GM18508 (cell line): ENCODE results near the gene RAB6B.

Experiments
- ATAC-seq: cut with Tn5 transposase; IDR thresholded peaks from one replicate; pipeline ENCODE4 v1.9.1; 2021; ENCODE audit warnings: moderate number of reproducible peaks; ENCODE audit not compliant: insufficient read depth, unreplicated experiment

The RAB6B gene

GRCh38 chr3:133896002-133896761 is 500 bp upstream of the RAB6B start:
- ATAC-seq: no peak

- ATAC-seq: no peak
Observed at GRCh38 chr3:133894353-133895207, 1.1 kb downstream of the RAB6B start.

- ATAC-seq: no peak
Observed at GRCh38 chr3:133893683-133894352, 1.9 kb downstream of the RAB6B start.

DNA sequence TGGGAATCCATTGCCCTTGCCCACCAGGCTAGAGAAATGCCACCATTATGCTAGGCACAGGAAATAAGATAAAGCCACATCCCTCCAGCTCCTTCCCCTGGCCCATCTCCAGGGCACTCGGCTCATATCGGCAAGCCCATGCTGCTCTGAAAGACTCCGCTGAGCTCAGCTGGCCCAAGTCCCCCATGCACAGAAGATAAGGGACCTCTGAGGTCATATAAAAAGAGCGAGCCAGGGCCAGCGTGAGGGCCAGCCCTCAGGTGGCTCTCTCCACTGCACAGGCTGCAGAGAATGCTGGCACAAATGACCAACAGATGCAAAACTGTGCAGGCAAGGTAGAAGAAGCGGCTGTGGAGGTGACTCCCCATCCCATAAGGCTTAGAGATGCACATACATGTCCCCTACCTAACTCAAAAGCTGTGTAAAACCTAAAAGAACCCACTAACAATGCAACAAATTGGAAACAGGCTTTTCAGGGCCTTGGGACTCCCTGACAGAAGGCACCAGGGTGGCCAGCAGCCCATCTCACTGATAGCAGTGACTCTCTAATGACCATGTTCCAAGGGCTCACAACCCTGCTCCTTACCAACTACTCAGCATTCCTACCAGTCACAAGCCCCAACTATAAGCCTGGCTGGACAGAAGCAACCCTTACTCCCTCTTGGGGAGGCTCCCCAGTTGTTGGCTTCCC is 3.0 kb downstream of the RAB6B start:
- ATAC-seq: no peak

GRCh38 chr3:133891662-133892378 is 3.9 kb downstream of the RAB6B start:
- ATAC-seq: no peak

- ATAC-seq: no peak
Observed at GRCh38 chr3:133890972-133891644, 4.6 kb downstream of the RAB6B start.

DNA sequence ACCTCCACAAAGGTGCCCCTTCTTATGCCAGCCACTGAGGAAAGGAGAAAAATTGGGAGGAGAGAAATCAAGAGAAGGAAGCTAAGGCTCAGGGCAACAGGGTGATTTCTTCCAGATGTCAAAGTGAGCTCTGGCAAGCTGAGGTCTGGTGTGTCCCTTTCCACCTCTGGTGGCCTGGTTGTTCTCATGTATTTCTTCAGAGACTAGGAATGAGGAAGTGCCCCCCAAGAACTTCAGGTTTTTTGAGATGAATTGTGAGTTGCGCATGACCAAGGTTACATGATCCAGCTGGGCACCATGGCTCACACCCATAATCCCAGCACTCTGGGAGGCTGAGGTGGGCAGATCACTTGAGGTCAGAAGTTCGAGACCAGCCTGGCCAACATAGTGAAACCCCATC is 5.6 kb downstream of the RAB6B start:
- ATAC-seq: no peak

GRCh38 chr3:133888726-133889340 is 6.8 kb downstream of the RAB6B start:
- ATAC-seq: no peak

- ATAC-seq: no peak
Observed at GRCh38 chr3:133887803-133888703, 7.6 kb downstream of the RAB6B start.

DNA sequence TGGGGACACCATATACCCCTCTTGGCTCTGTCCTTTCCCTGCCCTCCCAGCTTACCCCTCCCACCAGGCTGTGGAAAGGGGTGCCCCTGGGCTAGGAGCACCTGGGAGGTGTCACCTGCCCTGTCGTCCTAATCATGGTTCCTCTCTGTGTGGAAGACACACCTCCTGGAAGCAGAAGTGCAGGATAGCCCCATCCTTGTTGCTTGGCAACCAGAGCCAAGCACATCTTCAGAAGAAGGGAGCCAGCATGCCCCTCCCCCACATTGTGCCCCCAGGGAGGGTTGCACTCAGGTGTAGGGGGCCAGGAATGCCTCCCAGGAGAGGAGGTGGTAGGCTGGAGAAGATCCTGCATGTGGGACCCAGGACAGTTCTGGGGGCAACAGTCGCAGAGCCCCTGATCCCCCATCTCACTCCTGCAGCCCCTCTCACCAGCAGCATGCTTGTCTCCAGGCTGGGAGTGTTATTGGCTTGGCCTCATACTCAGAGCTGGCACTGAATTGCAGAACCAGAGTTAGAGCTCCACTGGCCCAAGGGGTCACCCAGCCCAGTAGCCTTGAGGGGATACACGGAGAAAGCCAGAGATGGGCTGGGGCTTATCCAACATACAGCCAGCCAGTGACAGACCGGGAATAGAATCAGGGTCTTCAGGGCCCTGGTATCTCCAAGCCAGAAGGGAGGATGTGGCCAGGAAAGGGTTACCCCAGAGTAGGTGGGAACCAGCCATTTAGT is 8.4 kb downstream of the RAB6B start:
- ATAC-seq: no peak

GRCh38 chr3:133886031-133886722 is 9.5 kb downstream of the RAB6B start:
- no peak for ATAC-seq

DNA sequence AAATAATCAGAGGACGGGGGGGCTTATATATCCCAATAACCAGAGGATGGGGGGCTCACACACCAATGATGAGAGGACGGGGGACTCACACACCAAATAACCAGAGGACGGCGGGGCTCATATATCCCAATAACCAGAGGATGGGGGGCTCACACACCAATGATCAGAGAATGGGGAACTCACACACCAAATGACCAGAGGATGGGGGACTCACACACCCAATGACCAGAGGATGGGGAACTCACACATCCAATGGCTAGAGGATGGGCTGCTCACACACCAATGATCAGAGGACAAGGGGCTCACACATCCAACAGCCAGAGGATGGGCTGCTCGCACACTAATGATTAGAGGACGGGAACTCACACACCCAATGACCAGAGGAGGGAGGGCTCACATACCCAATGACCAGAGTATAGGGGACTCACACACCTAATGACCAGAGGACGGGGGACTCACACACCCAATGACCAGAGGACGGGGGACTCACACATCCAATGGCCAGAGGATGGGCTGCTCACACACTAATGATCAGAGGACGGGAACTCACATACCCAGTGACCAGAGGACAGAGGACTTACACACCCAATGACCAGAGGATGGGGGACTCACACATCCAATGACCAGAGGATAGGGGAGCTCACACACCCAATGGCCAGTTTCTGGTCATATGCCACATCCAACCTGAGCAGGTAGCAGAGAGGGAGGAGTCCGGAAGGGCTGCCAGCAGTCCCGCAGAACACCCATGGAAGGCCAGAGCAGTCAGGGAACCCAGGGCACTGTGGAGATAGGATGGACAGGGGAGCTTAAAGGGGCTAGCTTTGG is 10.6 kb downstream of the RAB6B start:
- ATAC-seq: no peak

DNA sequence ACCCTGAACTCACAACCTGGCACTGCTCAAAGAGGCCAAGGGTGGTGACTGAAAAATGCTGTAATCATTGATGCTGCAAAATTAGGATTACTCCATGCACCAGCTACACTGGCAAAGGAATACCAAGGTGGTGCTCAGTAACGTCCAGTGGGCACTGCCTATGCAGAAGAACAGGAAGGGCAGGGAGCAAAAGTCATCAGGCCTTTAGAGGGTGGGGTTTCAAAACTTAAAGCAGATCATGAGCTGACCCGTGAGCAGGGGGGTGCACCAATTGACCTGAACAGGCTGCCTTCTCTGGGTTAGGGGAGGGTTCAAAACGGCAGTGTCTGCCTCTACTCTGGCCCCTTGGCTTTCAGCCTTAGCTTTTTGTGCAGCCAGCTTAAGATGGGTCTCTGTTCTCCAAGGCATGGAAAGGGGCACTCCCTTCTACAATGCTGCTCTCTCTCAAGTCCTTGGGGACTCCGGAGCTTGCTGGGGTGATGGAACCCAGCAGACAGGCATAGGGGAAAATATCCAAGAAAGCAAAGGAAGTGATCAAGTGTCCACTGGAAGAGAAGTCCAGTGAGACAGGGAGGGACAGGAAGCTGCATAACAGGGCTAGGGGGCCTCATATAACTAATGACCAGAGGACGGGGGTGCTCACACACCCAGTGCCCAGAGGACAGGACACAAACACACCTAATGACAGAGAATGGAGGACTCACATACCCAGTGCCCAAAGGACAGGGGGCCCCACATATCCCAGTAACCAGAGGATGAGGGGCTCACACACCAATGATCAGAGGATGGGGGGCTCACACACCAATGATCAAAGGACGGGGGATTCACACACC is 11.4 kb downstream of the RAB6B start:
- no peak for ATAC-seq

DNA sequence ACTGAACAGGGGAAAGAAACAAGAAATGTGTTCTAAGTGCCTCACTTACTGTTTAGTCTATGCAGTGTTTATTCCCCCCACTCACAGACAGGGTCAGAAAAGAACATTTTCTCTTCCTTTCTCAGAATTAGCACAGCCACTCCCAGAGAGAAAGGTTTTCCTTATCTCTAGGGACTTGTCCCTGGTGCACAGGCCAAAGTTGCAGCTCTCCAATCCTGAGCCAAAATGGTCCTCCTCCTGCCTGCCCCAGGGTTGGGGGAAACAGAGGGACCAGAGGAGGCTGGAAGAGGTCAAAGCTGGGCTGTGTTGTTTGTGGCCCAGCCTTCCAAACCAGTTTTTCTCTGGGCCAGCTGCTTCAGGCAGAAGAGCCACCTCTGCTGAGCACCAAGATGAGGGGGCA is 12.0 kb downstream of the RAB6B start:
- ATAC-seq: no peak

GRCh38 chr3:133882986-133883586 is 12.6 kb downstream of the RAB6B start:
- no peak for ATAC-seq
